ENCODE data around the gene EFNA4.

The EFNA4 gene

GRCh38 chr1:155040358-155041093 is 23.0 kb upstream of the EFNA4 start:
- no peak for TF ChIP-seq SIN3A (IDR thresholded peaks at IDR 0.05; ENCODE audit: borderline replicate concordance, insufficient read depth, low read length)
- TF ChIP-seq FOXP2 (optimal IDR thresholded peaks at IDR 0.05; ENCODE audit: borderline replicate concordance, extremely low read depth, extremely low read length, insufficient read depth): no peak
- TF ChIP-seq REST (IDR thresholded peaks at IDR 0.05; ENCODE audit: insufficient read depth in 1 of 2, low read depth in 2 of 2, low read length in 2 of 2): no peak
- TF ChIP-seq POLR2AphosphoS5 (IDR thresholded peaks at IDR 0.05; ENCODE audit: low read depth, low read length): no peak
- no peak for TF ChIP-seq TAF1 (IDR thresholded peaks at IDR 0.05; ENCODE audit: borderline replicate concordance, insufficient read depth, low read length)

GRCh38 chr1:155042789-155043188 is 20.8 kb upstream of the EFNA4 start:
- TF ChIP-seq POLR2AphosphoS5 (IDR thresholded peaks at IDR 0.05; ENCODE audit: low read depth, low read length): no peak
- no peak for TF ChIP-seq SIN3A (IDR thresholded peaks at IDR 0.05; ENCODE audit: borderline replicate concordance, insufficient read depth, low read length)
- TF ChIP-seq TAF1 (IDR thresholded peaks at IDR 0.05; ENCODE audit: borderline replicate concordance, insufficient read depth, low read length): no peak
- TF ChIP-seq REST (IDR thresholded peaks at IDR 0.05; ENCODE audit: insufficient read depth in 1 of 2, low read depth in 2 of 2, low read length in 2 of 2): no peak
- TF ChIP-seq FOXP2 (optimal IDR thresholded peaks at IDR 0.05; ENCODE audit: borderline replicate concordance, extremely low read depth, extremely low read length, insufficient read depth): no peak

DNA sequence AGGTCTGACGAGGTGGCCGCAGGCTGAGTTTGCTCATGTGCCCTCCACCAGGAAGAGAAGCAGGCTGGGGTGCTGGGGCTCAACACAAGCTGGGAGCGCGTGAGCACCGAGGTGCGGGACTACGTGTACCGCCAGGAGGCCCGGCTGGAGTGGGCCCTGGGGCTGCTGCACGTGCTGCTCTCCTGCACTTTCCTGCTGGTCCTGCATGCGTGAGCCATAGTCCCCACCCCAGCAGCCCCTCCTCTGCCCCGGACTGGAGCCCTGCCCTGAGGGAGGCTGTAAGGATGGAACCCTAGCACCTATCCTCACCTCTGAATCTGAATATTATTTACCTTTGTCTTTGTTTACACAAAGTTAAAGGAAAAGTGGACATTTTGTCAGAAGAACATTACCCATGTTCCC is 20.2 kb upstream of the EFNA4 start:
- TF ChIP-seq POLR2AphosphoS5 (IDR thresholded peaks at IDR 0.05; ENCODE audit: low read depth, low read length) (no peak), REST (IDR thresholded peaks at IDR 0.05; ENCODE audit: insufficient read depth in 1 of 2, low read depth in 2 of 2, low read length in 2 of 2) (no peak), FOXP2 (optimal IDR thresholded peaks at IDR 0.05; ENCODE audit: borderline replicate concordance, extremely low read depth, extremely low read length, insufficient read depth) (no peak), TAF1 (IDR thresholded peaks at IDR 0.05; ENCODE audit: borderline replicate concordance, insufficient read depth, low read length) (no peak), SIN3A (IDR thresholded peaks at IDR 0.05; ENCODE audit: borderline replicate concordance, insufficient read depth, low read length) (no peak)

DNA sequence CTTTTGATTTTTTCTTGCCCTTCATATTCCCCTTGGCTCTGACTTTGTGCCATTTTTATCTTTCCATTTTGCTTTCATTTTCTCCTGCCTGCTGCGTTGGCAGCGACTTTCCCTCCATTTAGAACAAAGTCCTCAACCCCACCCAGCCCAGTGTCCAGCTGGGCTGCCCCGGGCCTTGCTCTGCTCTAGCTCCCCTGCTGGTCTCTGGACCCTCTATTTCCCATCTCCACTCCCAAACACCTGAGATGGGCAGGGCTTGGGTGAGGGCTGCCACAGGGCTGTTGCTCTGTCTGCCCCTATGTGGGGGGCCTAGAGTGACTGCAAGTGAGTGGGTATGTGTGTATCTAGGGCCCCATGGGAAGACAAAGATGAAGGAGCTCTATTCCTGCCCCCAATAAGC is 19.7 kb upstream of the EFNA4 start:
- TF ChIP-seq REST (IDR thresholded peaks at IDR 0.05; ENCODE audit: insufficient read depth in 1 of 2, low read depth in 2 of 2, low read length in 2 of 2) (no peak), POLR2AphosphoS5 (IDR thresholded peaks at IDR 0.05; ENCODE audit: low read depth, low read length) (no peak), FOXP2 (optimal IDR thresholded peaks at IDR 0.05; ENCODE audit: borderline replicate concordance, extremely low read depth, extremely low read length, insufficient read depth) (no peak), TAF1 (IDR thresholded peaks at IDR 0.05; ENCODE audit: borderline replicate concordance, insufficient read depth, low read length) (no peak), SIN3A (IDR thresholded peaks at IDR 0.05; ENCODE audit: borderline replicate concordance, insufficient read depth, low read length) (no peak)

Data from PFSK-1 (cell line).